GM12864 (cell line): ENCODE results near the gene GADD45G.

Source experiments
- DNase-seq: peaks from one replicate; pipeline ENCODE4 v3.0.0-alpha.2; 2011; ENCODE audit warnings: low read depth
- H3K4me3 ChIP-seq: 2 replicates; pipeline ENCODE4 v1.5.1; 2011; ENCODE audit warnings: mild to moderate bottlenecking, low read depth, low read length, control low read depth
- TF ChIP-seq, protein P1 (sequence below): IDR thresholded peaks from 2 replicates; pipeline ENCODE4 v1.5.1; 2011; ENCODE audit warnings: low read depth, mild to moderate bottlenecking, moderate library complexity, low read length, control low read depth, inconsistent platforms; ENCODE audit errors: missing control alignments

Gene GADD45G

DNA sequence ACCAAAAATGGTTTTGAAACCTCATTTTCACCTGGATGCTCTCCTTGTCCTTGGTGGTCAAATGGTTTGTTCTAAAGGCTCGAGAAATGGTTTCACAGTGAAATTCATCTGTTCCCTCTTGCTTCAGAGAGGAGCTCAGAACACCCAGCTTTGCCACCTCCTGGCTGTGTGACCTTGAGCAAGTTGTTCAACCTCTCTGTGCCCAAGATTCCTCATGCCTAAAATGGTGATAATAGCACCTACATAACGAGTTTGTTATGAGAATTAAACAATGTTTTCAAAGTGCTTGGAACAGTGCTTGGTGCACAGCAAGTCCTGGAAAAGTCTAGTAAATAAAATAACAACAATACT, 6.5 kb upstream of the GADD45G start:
- TF ChIP-seq, protein P1, sequence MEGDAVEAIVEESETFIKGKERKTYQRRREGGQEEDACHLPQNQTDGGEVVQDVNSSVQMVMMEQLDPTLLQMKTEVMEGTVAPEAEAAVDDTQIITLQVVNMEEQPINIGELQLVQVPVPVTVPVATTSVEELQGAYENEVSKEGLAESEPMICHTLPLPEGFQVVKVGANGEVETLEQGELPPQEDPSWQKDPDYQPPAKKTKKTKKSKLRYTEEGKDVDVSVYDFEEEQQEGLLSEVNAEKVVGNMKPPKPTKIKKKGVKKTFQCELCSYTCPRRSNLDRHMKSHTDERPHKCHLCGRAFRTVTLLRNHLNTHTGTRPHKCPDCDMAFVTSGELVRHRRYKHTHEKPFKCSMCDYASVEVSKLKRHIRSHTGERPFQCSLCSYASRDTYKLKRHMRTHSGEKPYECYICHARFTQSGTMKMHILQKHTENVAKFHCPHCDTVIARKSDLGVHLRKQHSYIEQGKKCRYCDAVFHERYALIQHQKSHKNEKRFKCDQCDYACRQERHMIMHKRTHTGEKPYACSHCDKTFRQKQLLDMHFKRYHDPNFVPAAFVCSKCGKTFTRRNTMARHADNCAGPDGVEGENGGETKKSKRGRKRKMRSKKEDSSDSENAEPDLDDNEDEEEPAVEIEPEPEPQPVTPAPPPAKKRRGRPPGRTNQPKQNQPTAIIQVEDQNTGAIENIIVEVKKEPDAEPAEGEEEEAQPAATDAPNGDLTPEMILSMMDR: no peak
- no peak overlapping the region for H3K4me3 ChIP-seq
- DNase-seq: no peak

DNA sequence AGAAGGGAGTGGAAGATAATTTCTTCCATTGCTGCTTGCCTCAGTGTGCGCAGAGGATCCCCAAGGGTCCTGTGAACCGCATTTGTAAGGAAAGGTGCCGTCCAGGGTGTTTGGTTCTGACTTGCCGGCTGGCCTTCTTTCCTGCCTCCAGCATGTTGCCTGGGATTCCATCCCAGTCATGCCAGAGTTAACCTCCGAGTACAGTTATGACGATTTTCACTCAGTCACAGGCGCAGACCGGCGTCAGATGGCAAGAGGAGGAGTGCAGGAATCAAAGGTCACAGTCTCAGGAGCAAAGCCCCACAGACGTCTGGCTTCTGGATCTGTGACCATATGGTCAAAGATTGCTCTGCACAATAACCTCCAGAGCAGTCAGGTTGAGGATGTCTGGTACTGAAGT, 5.9 kb upstream of the GADD45G start:
- no peak for DNase-seq
- no peak overlapping the region for H3K4me3 ChIP-seq
- TF ChIP-seq, protein P1: no peak

DNA sequence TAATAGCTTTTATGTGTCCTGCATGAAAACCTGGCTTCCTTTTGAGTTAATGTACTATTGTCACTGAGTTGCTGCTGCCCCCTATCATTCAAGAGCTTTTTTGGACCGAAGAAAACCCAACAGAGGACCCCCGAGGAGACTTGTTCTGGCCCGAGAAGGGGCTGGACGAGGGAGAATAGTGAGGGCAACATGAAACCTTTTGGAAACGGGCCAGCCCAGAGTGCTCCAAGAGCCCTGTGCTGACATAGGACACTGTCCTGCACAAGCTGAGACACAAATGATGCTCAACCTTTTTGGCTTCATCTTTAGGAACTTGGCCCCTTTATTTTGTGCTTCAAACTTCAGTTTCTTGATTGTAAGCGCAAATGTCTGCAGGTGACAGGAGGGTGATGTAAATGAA, 4.0 kb upstream of the GADD45G start:
- no peak for DNase-seq
- TF ChIP-seq, protein P1: no peak
- H3K4me3 ChIP-seq: no peak overlapping the region

DNA sequence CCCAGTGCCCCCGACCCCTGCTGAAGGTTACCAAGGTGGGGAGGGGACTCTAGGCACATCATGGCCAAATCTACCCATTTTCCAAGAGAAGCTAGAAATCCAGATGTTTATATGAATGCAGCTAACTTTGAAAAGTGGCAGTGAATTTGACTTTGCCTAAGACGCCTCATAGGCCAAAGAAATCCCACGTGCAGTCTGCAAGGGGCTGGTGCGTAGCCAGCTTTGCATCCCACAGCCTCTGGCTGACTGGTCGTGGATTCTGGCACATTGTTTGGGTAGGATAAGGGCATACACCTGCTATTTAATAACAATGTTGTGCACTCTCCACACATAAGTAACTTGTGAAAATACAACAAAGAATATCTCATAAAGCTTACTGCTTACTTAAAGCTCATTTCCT, 3.5 kb upstream of the GADD45G start:
- TF ChIP-seq, protein P1: no peak
- no peak overlapping the region for H3K4me3 ChIP-seq
- DNase-seq: no peak

DNA sequence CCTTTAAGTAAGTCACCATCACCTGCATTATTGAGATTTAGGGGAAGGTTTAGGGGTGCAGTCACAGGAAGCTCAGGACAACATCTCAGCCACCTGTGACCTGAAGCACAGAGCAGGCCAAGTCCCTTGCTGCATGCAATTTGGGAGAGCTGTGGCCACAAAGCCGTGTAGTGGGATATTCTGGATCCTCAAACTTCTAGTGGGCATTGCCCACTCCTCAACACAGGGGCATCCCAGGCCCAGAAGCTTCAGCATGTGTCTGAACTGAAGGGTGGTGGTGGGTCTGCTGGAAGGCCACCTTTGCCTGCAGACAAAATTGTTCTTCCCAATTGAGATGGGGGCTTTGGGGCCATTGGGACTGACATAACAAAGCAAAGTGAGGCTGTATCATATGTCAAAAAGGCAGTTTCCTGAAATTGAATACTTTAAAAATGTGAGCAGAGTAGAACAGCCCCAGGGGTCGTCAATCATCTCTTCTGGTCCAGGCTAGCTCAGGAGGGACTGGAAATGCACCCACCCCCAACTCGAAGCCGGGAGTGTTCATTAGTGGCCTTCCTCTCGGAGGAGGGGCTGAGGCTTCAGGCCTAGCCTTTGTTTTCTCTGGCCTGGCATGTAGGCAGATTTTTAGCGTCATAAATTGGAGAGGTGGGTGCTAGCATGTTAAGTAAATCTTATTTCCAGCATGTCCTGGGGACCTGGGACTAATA, 2.8 kb upstream of the GADD45G start:
- H3K4me3 ChIP-seq: no peak overlapping the region
- TF ChIP-seq, protein P1: no peak

DNA sequence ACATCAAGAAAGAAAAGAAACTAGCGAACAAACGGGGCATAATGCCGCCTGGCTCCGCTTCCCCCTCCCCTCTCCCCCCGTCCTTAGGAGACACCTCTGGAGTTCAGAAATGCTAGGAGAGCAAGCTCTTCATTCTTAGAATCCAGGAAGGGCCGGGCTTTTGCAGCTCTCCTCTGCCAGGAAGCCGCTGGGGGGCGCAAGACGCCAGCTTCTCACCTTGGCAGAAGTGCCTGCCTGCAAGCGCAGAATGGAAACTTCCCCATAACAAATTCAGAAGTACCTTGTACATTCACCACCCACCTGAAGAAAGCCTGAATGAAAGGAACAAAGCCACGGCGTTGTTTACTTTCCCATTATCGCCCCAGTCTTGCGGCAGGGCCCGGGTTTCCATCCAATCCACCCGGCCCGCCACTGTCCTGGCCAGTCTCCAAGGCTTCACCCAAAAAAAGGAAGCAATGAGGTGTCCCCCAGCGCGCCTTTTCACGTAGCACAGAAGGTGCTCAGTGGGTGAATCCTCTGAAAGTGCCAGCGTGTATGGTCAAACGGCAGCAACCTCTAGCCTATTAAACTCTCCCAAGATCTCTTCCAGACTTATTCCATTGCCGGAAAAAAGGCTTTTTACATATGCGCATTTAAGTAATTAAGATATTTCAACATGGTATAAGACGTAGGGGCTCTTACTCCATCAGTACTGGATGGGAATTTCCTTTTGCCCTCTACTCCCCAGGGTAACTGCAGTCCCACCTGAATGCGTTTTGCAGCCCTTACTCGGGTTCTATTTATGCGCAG, 1.6 kb upstream of the GADD45G start:
- TF ChIP-seq, protein P1: peak; percentile 88
- H3K4me3 ChIP-seq: no peak overlapping the region; the same call in 1 of the 2 replicates
- DNase-seq: peak; percentile 57

More for the DNA sequence above, 2.8 kb upstream of the GADD45G start:
- no peak for DNase-seq
